GM21619 (cell line): ENCODE results near the gene NAV2.
"Not testable (repeated sequence)": the region's sequence is repeated elsewhere in the genome, so short reads cannot be mapped to it uniquely, and the experiment has no call there.

Source experiments
- ATAC-seq: cut with Tn5 transposase; IDR thresholded peaks from one replicate; pipeline ENCODE4 v1.9.1; 2021; ENCODE audit not compliant: unreplicated experiment

Gene NAV2

GRCh38 chr11:20066013-20066782 lies 353.6 kb downstream of the NAV2 start:
- no peak for ATAC-seq

- ATAC-seq = no peak
Observed at GRCh38 chr11:20066783-20067156, 354.1 kb downstream of the NAV2 start.

- no peak for ATAC-seq
Observed at GRCh38 chr11:20067665-20068064, 355.0 kb downstream of the NAV2 start.

- no peak for ATAC-seq
Observed at GRCh38 chr11:20068691-20069090, 356.1 kb downstream of the NAV2 start.

- no peak for ATAC-seq
Observed at GRCh38 chr11:20070459-20070858, 357.8 kb downstream of the NAV2 start.

- no peak for ATAC-seq
Observed at GRCh38 chr11:20075627-20076026, 363.0 kb downstream of the NAV2 start.

- ATAC-seq = no peak
Observed at GRCh38 chr11:20078846-20079245, 366.2 kb downstream of the NAV2 start.

GRCh38 chr11:20080032-20080685 lies 367.5 kb downstream of the NAV2 start:
- peak; percentile 94 for ATAC-seq

GRCh38 chr11:20081336-20081735 lies 368.7 kb downstream of the NAV2 start:
- no peak for ATAC-seq

- not testable (repeated sequence) for ATAC-seq
Observed at GRCh38 chr11:20083877-20084276, 371.2 kb downstream of the NAV2 start.

- no peak for ATAC-seq
Observed at GRCh38 chr11:20084921-20085814, 372.5 kb downstream of the NAV2 start.

- no peak for ATAC-seq
Observed at GRCh38 chr11:20085918-20086317, 373.3 kb downstream of the NAV2 start.

- ATAC-seq = no peak
Observed at GRCh38 chr11:20087118-20087521, 374.5 kb downstream of the NAV2 start.

- ATAC-seq = peak; percentile 68
Observed at GRCh38 chr11:20088397-20089225, 376.0 kb downstream of the NAV2 start.

GRCh38 chr11:20089367-20089766 lies 376.7 kb downstream of the NAV2 start:
- no peak for ATAC-seq

GRCh38 chr11:20089796-20090653 lies 377.4 kb downstream of the NAV2 start:
- no peak for ATAC-seq

GRCh38 chr11:20090654-20091374 lies 378.2 kb downstream of the NAV2 start:
- ATAC-seq = no peak

GRCh38 chr11:20093775-20094174 lies 381.1 kb downstream of the NAV2 start:
- ATAC-seq = no peak

- ATAC-seq = no peak
Observed at GRCh38 chr11:20095189-20095588, 382.6 kb downstream of the NAV2 start.
